Hepatocyte (in vitro differentiated cells): ENCODE results near the gene PRR30.

Source experiments
- CTCF ChIP-seq: fragments of 200-600 bp; sonication (generic); IDR thresholded peaks from 2 replicates; pipeline ENCODE4 v1.5.1; 2016; ENCODE audit warnings: antibody characterized with exemption, mild to moderate bottlenecking; ENCODE audit not compliant: poor library complexity
- EZH2 ChIP-seq: fragments of 200-600 bp; sonication (generic); IDR thresholded peaks from 2 replicates; pipeline ENCODE4 v1.6.1; 2016; ENCODE audit warnings: antibody characterized with exemption, mild to moderate bottlenecking, borderline replicate concordance

- TF ChIP-seq CTCF (no peak), EZH2 (no peak)
These were observed 20.1 kb upstream of the PRR30 start for GRCh38 chr2:27159271-27159670.
